Measurements from ENCODE around the gene CCDC159. TPM values are rescaled to one million over a fixed set of nuclear protein-coding genes. Genes with fewer than 3 reads are reported as not detected.

The CCDC159 gene
- total RNA-seq (ENCODE audit: unreplicated experiment): 8.0 TPM
- long read RNA-seq, partial matches to known transcripts: 0 of 2 reads
- long read RNA-seq, other reads (novel, unspliced or antisense): 2 of 2 reads

- DNase-seq: peak; percentile 95
- no peak for TF ChIP-seq CTCF (IDR thresholded peaks at IDR 0.05; ENCODE audit: partially characterized antibody, unreplicated experiment)
- H3K4me3 Mint-ChIP-seq (ENCODE audit: unreplicated experiment): peak within 1 kb of the TSS; percentile 91
These were observed at the start of gene CCDC159, which contains the start of gene TMEM205 for GRCh38 chr19:11346104-11346940. Gene CCDC159, plus strand, starts transcription at chr19:11346519. Its CDS starts 88 bp downstream, at chr19:11346607. Gene TMEM205, minus strand, starts transcription at chr19:11346268. Its CDS starts 649 bp downstream, at chr19:11345619.

GRCh38 chr19:11299946-11300810 lies 46.1 kb upstream of the CCDC159 start:
- H3K36me3 Mint-ChIP-seq (ENCODE audit: unreplicated experiment): peaks cover 6% of the 10 kb centered on the region
- no peak for TF ChIP-seq CTCF (IDR thresholded peaks at IDR 0.05; ENCODE audit: partially characterized antibody, unreplicated experiment)
- H3K27me3 Mint-ChIP-seq (ENCODE audit: unreplicated experiment): peaks cover 6% of the 10 kb centered on the region
- H3K9me3 Mint-ChIP-seq (ENCODE audit: unreplicated experiment): peaks cover 4% of the 10 kb centered on the region
- DNase-seq: no peak
- no peak overlapping the region for H3K27ac Mint-ChIP-seq (ENCODE audit: unreplicated experiment)
- peaks cover 1% of the 10 kb centered on the region for H3K4me1 Mint-ChIP-seq (ENCODE audit: low read depth, unreplicated experiment)
- H3K4me3 Mint-ChIP-seq (ENCODE audit: unreplicated experiment): no peak overlapping the region

More at GRCh38 chr19:11346104-11346940, at the start of gene CCDC159, which contains the start of gene TMEM205:
- Mint-ChIP-seq H3K9me3 (ENCODE audit: unreplicated experiment) (peaks cover 6% of the 10 kb centered on the region), H3K36me3 (ENCODE audit: unreplicated experiment) (no peaks in the 10 kb centered on the region), H3K27me3 (ENCODE audit: unreplicated experiment) (peaks cover 3% of the 10 kb centered on the region), H3K27ac (ENCODE audit: unreplicated experiment) (peak within 1 kb of the TSS; percentile 69), H3K4me1 (ENCODE audit: low read depth, unreplicated experiment) (peaks cover 11% of the 10 kb centered on the region)

GRCh38 chr19:11300811-11301120 lies 45.6 kb upstream of the CCDC159 start:
- no peak overlapping the region for H3K27ac Mint-ChIP-seq (ENCODE audit: unreplicated experiment)
- H3K27me3 Mint-ChIP-seq (ENCODE audit: unreplicated experiment): peaks cover 5% of the 10 kb centered on the region
- no peak for DNase-seq
- peaks cover 6% of the 10 kb centered on the region for H3K36me3 Mint-ChIP-seq (ENCODE audit: unreplicated experiment)
- H3K4me1 Mint-ChIP-seq (ENCODE audit: low read depth, unreplicated experiment): peaks cover 1% of the 10 kb centered on the region
- no peak for TF ChIP-seq CTCF (IDR thresholded peaks at IDR 0.05; ENCODE audit: partially characterized antibody, unreplicated experiment)
- H3K9me3 Mint-ChIP-seq (ENCODE audit: unreplicated experiment): peaks cover 4% of the 10 kb centered on the region
- no peak overlapping the region for H3K4me3 Mint-ChIP-seq (ENCODE audit: unreplicated experiment)

- H3K27ac Mint-ChIP-seq (ENCODE audit: unreplicated experiment): peak overlapping the region; percentile 22
- H3K36me3 Mint-ChIP-seq (ENCODE audit: unreplicated experiment): peaks cover 6% of the 10 kb centered on the region
- H3K9me3 Mint-ChIP-seq (ENCODE audit: unreplicated experiment): peaks cover 4% of the 10 kb centered on the region
- no peak for DNase-seq
- TF ChIP-seq CTCF (IDR thresholded peaks at IDR 0.05; ENCODE audit: partially characterized antibody, unreplicated experiment): no peak
- peaks cover 4% of the 10 kb centered on the region for H3K27me3 Mint-ChIP-seq (ENCODE audit: unreplicated experiment)
- no peak overlapping the region for H3K4me3 Mint-ChIP-seq (ENCODE audit: unreplicated experiment)
- peaks cover 1% of the 10 kb centered on the region for H3K4me1 Mint-ChIP-seq (ENCODE audit: low read depth, unreplicated experiment)
These were observed 41.4 kb upstream of the CCDC159 start for GRCh38 chr19:11304936-11305335.

Data from glutamatergic neuron (in vitro differentiated cells).